Measurements from ENCODE around the gene ARMC6. TPM values are rescaled to one million over a fixed set of nuclear protein-coding genes. Genes with fewer than 3 reads are reported as not detected.

The ARMC6 gene
- total RNA-seq, 3 donors from 2014 or later = 20.3 to 29.5 (median 27.7) TPM

- Histone ChIP-seq H3K4me3 (no peak overlapping the region), H3K4me1 (no peaks in the 10 kb centered on the region), H3K9me3 (no peaks in the 10 kb centered on the region), H3K27me3 (no peaks in the 10 kb centered on the region), H3K27ac (no peak overlapping the region), H3K36me3 (no peaks in the 10 kb centered on the region)
- intact Hi-C loops (cut with DNase I; ENCODE audit: low total_unique reads) = no loop called here
- TF ChIP-seq POLR2AphosphoS5 (IDR thresholded peaks at IDR 0.05) = no peak
- no peak for TF ChIP-seq POLR2A (IDR thresholded peaks at IDR 0.05)
- DNase-seq (ENCODE audit: low spot score in 2 of 2) = no peak
Observed at GRCh38 chr19:19056636-19057275, 23.4 kb downstream of the ARMC6 start.

GRCh38 chr19:19057317-19057716 is 23.9 kb downstream of the ARMC6 start:
- intact Hi-C loops (cut with DNase I; ENCODE audit: low total_unique reads) = no loop called here
- H3K4me1 ChIP-seq = no peaks in the 10 kb centered on the region
- H3K9me3 ChIP-seq = no peaks in the 10 kb centered on the region
- TF ChIP-seq POLR2AphosphoS5 (IDR thresholded peaks at IDR 0.05) (no peak), CTCF (IDR thresholded peaks at IDR 0.05) (no peak), POLR2A (IDR thresholded peaks at IDR 0.05) (no peak)
- no peak overlapping the region for H3K4me3 ChIP-seq
- no peak overlapping the region for H3K27ac ChIP-seq
- H3K36me3 ChIP-seq = no peaks in the 10 kb centered on the region
- no peaks in the 10 kb centered on the region for H3K27me3 ChIP-seq
- no peak for DNase-seq (ENCODE audit: low spot score in 2 of 2)

- H3K27me3 ChIP-seq = no peaks in the 10 kb centered on the region
- intact Hi-C loops (cut with DNase I; ENCODE audit: low total_unique reads) = no loop called here
- H3K27ac ChIP-seq = no peak overlapping the region
- no peak overlapping the region for H3K4me3 ChIP-seq
- H3K36me3 ChIP-seq = no peaks in the 10 kb centered on the region
- no peaks in the 10 kb centered on the region for H3K9me3 ChIP-seq
- no peak for DNase-seq (ENCODE audit: low spot score in 2 of 2)
- no peaks in the 10 kb centered on the region for H3K4me1 ChIP-seq
- TF ChIP-seq POLR2AphosphoS5 (IDR thresholded peaks at IDR 0.05) (no peak), POLR2A (IDR thresholded peaks at IDR 0.05) (no peak), CTCF (IDR thresholded peaks at IDR 0.05) (no peak)
Observed at GRCh38 chr19:19057720-19058119, 24.3 kb downstream of the ARMC6 start.

GRCh38 chr19:19059018-19059836 is 25.8 kb downstream of the ARMC6 start:
- Histone ChIP-seq H3K9me3 (no peaks in the 10 kb centered on the region), H3K4me3 (no peak overlapping the region), H3K4me1 (no peaks in the 10 kb centered on the region), H3K27ac (no peak overlapping the region), H3K36me3 (no peaks in the 10 kb centered on the region), H3K27me3 (no peaks in the 10 kb centered on the region)
- DNase-seq (ENCODE audit: low spot score in 2 of 2) = no peak
- no peak for TF ChIP-seq POLR2A (IDR thresholded peaks at IDR 0.05)
- no peak for TF ChIP-seq CTCF (IDR thresholded peaks at IDR 0.05)
- TF ChIP-seq POLR2AphosphoS5 (IDR thresholded peaks at IDR 0.05) = no peak
- intact Hi-C loops (cut with DNase I; ENCODE audit: low total_unique reads) = no loop called here

- H3K27me3 ChIP-seq = no peaks in the 10 kb centered on the region
- no peak overlapping the region for H3K4me3 ChIP-seq
- H3K27ac ChIP-seq = no peak overlapping the region
- no peak for DNase-seq (ENCODE audit: low spot score in 2 of 2)
- no peak for TF ChIP-seq POLR2AphosphoS5 (IDR thresholded peaks at IDR 0.05)
- TF ChIP-seq CTCF (IDR thresholded peaks at IDR 0.05) = no peak
- no peak for TF ChIP-seq POLR2A (IDR thresholded peaks at IDR 0.05)
- H3K4me1 ChIP-seq = peaks cover 0 to 2% of the 10 kb centered on the region in 2 donors
- no peaks in the 10 kb centered on the region for H3K9me3 ChIP-seq
- H3K36me3 ChIP-seq = no peaks in the 10 kb centered on the region
- intact Hi-C loops (cut with DNase I; ENCODE audit: low total_unique reads) = no loop called here
Observed at GRCh38 chr19:19059837-19060611, 26.6 kb downstream of the ARMC6 start.
